Measurements from ENCODE around the gene TEKT5. TPM values are rescaled to one million over a fixed set of nuclear protein-coding genes. Genes with fewer than 3 reads are reported as not detected.
"Not testable (repeated sequence)": the region's sequence is repeated elsewhere in the genome, so short reads cannot be mapped to it uniquely, and the experiment has no call there.

The TEKT5 gene
- total RNA-seq, 1 donor from 2014 or later: 1.0 TPM

DNA sequence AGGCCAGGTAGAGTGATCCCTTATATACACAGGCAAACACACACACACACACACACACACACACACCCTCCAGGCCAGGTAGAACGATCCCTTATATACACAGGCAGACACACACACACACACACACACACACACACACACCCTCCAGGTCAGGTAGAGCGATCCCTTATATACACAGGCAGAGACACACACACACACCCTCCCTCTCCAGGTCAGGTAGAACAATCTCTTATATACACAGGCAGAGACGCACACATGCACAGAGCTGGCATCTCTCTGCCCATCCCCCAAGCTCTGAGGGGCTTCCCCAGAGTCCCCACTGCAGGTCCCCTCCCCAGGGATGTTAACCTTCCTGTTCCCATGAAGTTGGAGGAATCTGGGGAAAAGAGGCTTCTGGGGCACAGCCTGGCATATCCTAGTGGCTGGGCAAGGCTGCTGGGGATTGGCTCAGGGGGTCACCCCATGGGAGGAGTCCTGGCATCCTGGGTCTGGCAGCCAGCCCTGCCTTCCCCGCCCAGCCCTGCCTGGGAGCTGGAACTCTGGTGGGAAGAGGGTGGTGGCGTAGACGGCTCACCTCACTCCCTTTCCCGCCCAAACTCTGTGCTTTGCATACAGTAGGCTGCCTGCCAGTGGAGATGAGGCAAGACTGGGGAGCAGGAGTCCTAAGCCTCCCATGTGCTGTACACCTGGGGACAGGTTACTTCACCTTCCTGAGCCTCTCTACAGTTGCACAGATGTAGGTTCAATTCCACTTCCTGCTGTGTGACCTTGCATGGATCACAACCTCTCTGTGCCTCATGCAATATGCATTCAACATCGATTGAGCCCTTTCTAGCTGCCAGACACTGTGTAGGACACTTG is 41.8 kb downstream of the TEKT5 start:
- Mint-ChIP-seq H3K4me1 (no peaks in the 10 kb centered on the region), H3K4me3 (no peak overlapping the region), H3K27ac (no peak overlapping the region), H3K36me3 (no peaks in the 10 kb centered on the region), H3K27me3 (ENCODE audit: low read depth) (no peaks in the 10 kb centered on the region), H3K9me3 (no peaks in the 10 kb centered on the region)
- no peak for DNase-seq (ENCODE audit: low spot score in 2 of 2, unreplicated experiment in 2 of 2)
- TF ChIP-seq, protein P1, sequence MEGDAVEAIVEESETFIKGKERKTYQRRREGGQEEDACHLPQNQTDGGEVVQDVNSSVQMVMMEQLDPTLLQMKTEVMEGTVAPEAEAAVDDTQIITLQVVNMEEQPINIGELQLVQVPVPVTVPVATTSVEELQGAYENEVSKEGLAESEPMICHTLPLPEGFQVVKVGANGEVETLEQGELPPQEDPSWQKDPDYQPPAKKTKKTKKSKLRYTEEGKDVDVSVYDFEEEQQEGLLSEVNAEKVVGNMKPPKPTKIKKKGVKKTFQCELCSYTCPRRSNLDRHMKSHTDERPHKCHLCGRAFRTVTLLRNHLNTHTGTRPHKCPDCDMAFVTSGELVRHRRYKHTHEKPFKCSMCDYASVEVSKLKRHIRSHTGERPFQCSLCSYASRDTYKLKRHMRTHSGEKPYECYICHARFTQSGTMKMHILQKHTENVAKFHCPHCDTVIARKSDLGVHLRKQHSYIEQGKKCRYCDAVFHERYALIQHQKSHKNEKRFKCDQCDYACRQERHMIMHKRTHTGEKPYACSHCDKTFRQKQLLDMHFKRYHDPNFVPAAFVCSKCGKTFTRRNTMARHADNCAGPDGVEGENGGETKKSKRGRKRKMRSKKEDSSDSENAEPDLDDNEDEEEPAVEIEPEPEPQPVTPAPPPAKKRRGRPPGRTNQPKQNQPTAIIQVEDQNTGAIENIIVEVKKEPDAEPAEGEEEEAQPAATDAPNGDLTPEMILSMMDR (IDR thresholded peaks at IDR 0.05; ENCODE audit: unreplicated experiment): no peak

DNA sequence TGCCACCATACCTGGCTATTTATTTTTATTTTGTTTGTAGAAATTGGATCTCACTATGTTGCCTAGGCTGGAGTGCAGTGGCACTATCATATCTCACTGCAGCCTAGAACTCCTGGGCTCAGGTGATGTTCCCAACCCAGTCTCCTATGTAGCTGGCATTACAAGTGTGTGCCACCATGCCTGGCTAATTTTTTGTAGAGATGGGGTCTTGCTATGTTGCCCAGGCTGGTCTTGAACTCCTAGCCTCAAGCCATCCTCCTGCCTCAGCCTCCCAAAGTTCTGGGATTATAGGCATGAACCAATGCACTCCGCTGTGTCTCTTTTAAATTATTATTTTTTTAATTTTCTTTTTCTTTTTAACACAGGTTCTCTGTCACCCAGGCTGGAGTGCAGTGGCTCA is 45.6 kb downstream of the TEKT5 start:
- not testable (repeated sequence) for DNase-seq (ENCODE audit: low spot score in 2 of 2, unreplicated experiment in 2 of 2); H3K9me3 Mint-ChIP-seq; H3K36me3 Mint-ChIP-seq

DNA sequence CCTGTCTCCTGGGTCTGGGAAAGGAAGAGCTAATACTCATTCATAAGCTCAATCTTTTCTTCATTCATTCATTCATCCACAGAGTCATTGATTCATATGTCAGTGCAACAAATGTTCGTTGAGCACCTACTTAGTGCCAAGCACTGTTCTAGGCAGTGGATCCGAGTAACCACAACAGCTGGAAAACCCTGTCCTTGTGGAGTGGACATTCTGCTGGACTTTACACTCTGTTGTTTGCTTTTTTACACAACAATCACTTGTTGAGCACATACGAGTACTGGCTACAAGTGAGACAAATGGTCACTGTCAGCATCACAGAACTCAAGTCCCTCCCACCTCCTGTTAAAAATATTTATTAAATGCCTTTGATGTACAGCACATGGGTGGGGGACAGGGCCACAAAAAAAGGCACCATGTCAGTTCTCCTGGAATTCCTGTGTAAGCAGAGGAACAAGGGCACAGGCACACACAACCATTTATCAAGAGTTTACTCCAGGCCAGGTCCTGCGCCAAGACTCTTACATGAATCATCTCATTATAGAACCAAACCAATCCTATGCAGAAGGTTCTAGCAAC is 46.9 kb downstream of the TEKT5 start:
- H3K4me3 Mint-ChIP-seq: no peak overlapping the region
- H3K4me1 Mint-ChIP-seq: no peaks in the 10 kb centered on the region
- H3K9me3 Mint-ChIP-seq: no peaks in the 10 kb centered on the region
- TF ChIP-seq, protein P1 (IDR thresholded peaks at IDR 0.05; ENCODE audit: unreplicated experiment): no peak
- no peaks in the 10 kb centered on the region for H3K36me3 Mint-ChIP-seq
- H3K27ac Mint-ChIP-seq: no peak overlapping the region
- DNase-seq (ENCODE audit: low spot score in 2 of 2, unreplicated experiment in 2 of 2): no peak
- no peaks in the 10 kb centered on the region for H3K27me3 Mint-ChIP-seq (ENCODE audit: low read depth)

More for the DNA sequence above, 45.6 kb downstream of the TEKT5 start:
- H3K27me3 Mint-ChIP-seq (ENCODE audit: low read depth); H3K4me1 Mint-ChIP-seq; H3K4me3 Mint-ChIP-seq; H3K27ac Mint-ChIP-seq: not testable (repeated sequence)

DNA sequence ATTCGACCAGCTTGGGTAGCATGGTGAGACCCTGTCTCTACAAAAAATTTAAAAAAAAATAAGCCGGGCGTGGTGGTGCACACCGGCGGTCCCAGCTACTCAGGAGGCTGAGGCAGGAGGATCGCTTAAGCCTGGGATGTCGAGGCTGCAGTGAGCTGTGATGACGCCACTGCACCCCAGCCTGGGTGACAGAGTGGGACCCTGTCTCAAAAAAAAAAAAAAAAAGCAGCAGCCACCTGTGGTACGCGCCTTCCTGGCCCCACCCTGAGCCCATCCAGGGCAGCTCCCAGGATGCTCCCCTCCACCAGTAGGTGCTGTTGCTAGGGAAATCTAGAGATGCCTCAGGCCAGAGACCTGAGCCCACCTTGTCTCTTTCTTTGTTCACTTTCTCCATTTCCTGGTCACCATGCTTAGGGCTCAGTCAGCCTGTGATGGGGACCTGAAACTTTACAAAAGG is 47.4 kb downstream of the TEKT5 start:
- Mint-ChIP-seq H3K27ac (no peak overlapping the region), H3K27me3 (ENCODE audit: low read depth) (no peaks in the 10 kb centered on the region), H3K9me3 (no peaks in the 10 kb centered on the region), H3K4me3 (no peak overlapping the region), H3K36me3 (no peaks in the 10 kb centered on the region), H3K4me1 (no peaks in the 10 kb centered on the region)
- DNase-seq (ENCODE audit: low spot score in 2 of 2, unreplicated experiment in 2 of 2): no peak
- TF ChIP-seq, protein P1 (IDR thresholded peaks at IDR 0.05; ENCODE audit: unreplicated experiment): no peak

DNA sequence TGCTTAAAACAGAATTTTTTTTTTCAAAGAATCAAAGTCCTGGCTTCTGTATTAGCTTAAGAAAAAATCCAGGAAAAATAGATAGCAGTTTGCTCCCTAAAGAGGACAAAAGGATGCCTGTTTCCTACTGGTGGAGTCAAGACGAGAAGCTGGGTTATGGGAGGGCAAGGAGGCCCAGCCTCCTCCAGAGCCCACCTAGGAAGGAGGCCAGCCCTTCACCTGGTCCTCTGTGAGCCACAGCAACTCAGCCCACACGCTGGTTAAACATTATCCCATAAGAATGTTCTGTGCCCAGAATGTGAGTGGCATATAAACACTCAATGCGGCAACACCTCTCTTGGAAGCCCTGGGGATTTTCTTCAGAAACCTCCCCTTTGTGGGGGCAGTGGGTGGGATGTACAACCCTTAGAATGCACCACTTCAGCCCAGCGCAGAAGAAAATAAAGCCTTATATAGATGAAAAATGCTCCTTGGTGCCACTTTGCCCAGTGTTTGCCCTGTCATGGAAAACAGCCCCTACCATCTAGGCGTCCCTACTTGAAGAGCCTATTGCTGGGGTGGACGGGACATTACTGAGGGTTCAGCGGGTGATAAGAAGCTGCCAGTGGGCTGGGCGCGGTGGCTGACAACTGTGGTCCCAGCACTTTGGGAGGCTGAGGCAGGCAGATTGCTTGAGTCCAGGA is 48.0 kb downstream of the TEKT5 start:
- no peaks in the 10 kb centered on the region for H3K9me3 Mint-ChIP-seq
- H3K4me1 Mint-ChIP-seq: no peaks in the 10 kb centered on the region
- DNase-seq (ENCODE audit: low spot score in 2 of 2, unreplicated experiment in 2 of 2): no peak
- no peaks in the 10 kb centered on the region for H3K36me3 Mint-ChIP-seq
- TF ChIP-seq, protein P1 (IDR thresholded peaks at IDR 0.05; ENCODE audit: unreplicated experiment): no peak
- H3K27ac Mint-ChIP-seq: no peak overlapping the region
- H3K27me3 Mint-ChIP-seq (ENCODE audit: low read depth): no peaks in the 10 kb centered on the region
- H3K4me3 Mint-ChIP-seq: no peak overlapping the region

DNA sequence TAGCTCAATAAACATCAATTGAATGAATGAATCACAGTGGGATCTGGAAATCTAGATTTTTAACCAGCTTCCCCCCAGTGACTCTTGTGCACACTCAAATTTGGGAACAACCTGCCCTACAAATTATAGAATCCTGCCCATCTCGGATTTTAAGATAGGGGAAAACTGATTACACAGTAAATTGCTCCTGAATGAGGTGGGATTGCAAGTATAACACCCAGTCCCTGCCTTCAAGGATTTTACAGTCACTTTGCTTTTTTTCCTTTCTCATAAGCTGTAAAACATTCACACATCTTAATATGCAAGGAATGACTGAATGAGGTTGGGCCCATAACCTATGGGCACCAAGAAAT is 48.5 kb downstream of the TEKT5 start:
- Mint-ChIP-seq H3K36me3 (no peaks in the 10 kb centered on the region), H3K27ac (no peak overlapping the region), H3K4me3 (no peak overlapping the region), H3K27me3 (ENCODE audit: low read depth) (no peaks in the 10 kb centered on the region), H3K9me3 (no peaks in the 10 kb centered on the region), H3K4me1 (no peaks in the 10 kb centered on the region)
- DNase-seq (ENCODE audit: low spot score in 2 of 2, unreplicated experiment in 2 of 2): no peak
- TF ChIP-seq, protein P1 (IDR thresholded peaks at IDR 0.05; ENCODE audit: unreplicated experiment): no peak
